Loucy (cell line): Measurements from ENCODE around the gene DRP2.
A peak's percentile ranks its signal among the peaks of the same experiment; 100 is the strongest.

ENCODE experiments used
- H2AFZ ChIP-seq: fragments of 200-600 bp; sonication (generic); 2 replicates; pipeline ENCODE4 v1.6.0; 2016; ENCODE audit warnings: antibody characterized with exemption, mild to moderate bottlenecking, low read length, moderate library complexity
- H3F3A ChIP-seq: fragments of 200-600 bp; 2 replicates; pipeline ENCODE4 v1.6.0; 2016; ENCODE audit warnings: antibody characterized with exemption, low read depth, mild to moderate bottlenecking
- H3K27me3 ChIP-seq: fragments of 200-600 bp; sonication (generic); 2 replicates; pipeline ENCODE4 v1.6.1; 2014; ENCODE audit warnings: low read length, mild to moderate bottlenecking; ENCODE audit not compliant: insufficient read depth, poor library complexity, severe bottlenecking
- H3K36me3 ChIP-seq: fragments of 200-600 bp; sonication (generic); 2 replicates; pipeline ENCODE4 v1.6.1; 2016; ENCODE audit warnings: low read length; ENCODE audit not compliant: insufficient read depth
- H3K4me1 ChIP-seq: fragments of 200-600 bp; sonication (generic); 2 replicates; pipeline ENCODE4 v1.5.1; 2014; ENCODE audit warnings: low read length, mild to moderate bottlenecking; ENCODE audit not compliant: insufficient read depth, poor library complexity, severe bottlenecking
- H3K4me2 ChIP-seq: fragments of 200-600 bp; sonication (generic); 2 replicates; pipeline ENCODE4 v1.6.0; 2014; ENCODE audit warnings: antibody characterized with exemption, low read length, low read depth, mild to moderate bottlenecking; ENCODE audit not compliant: poor library complexity, severe bottlenecking
- H3K4me3 ChIP-seq: fragments of 200-600 bp; sonication (generic); 2 replicates; pipeline ENCODE4 v1.5.1; 2014; ENCODE audit warnings: low read length, mild to moderate bottlenecking, mixed read lengths; ENCODE audit not compliant: poor library complexity, severe bottlenecking
- H3K79me2 ChIP-seq: fragments of 200-600 bp; sonication (generic); 2 replicates; pipeline ENCODE4 v1.6.1; 2014; ENCODE audit warnings: low read length; ENCODE audit not compliant: insufficient read depth
- H3K9ac ChIP-seq: fragments of 200-600 bp; sonication (generic); 2 replicates; pipeline ENCODE4 v1.6.0; 2014; ENCODE audit warnings: mild to moderate bottlenecking, low read depth, low read length, moderate library complexity; ENCODE audit not compliant: poor library complexity, severe bottlenecking
- H3K9me2 ChIP-seq: fragments of 200-600 bp; sonication (generic); replicated peaks from 2 replicates; pipeline ENCODE4 v1.6.1; 2016; ENCODE audit warnings: low read depth, low read length, mixed read lengths
- H3K9me3 ChIP-seq: fragments of 200-600 bp; sonication (generic); 2 replicates; pipeline ENCODE4 v1.6.1; 2014; ENCODE audit warnings: mild to moderate bottlenecking, antibody characterized with exemption, low read length, low read depth; ENCODE audit not compliant: insufficient read depth
- H4K20me1 ChIP-seq: fragments of 200-600 bp; sonication (generic); 2 replicates; pipeline ENCODE4 v1.6.0; 2014; ENCODE audit warnings: antibody characterized with exemption, low read length, mild to moderate bottlenecking; ENCODE audit not compliant: insufficient read depth, poor library complexity, severe bottlenecking
- EZH2phosphoT487 ChIP-seq: fragments of 200-600 bp; IDR thresholded peaks from 2 replicates; pipeline ENCODE4 v1.6.1; 2018; ENCODE audit warnings: antibody characterized with exemption, mild to moderate bottlenecking, moderate library complexity, borderline replicate concordance
- TF ChIP-seq, protein P1 (sequence below): fragments of 200-600 bp; sonication (generic); conservative IDR thresholded peaks from 2 replicates; pipeline ENCODE4 v1.5.1; 2014; ENCODE audit warnings: mild to moderate bottlenecking, antibody characterized with exemption, low read length

Gene DRP2

DNA sequence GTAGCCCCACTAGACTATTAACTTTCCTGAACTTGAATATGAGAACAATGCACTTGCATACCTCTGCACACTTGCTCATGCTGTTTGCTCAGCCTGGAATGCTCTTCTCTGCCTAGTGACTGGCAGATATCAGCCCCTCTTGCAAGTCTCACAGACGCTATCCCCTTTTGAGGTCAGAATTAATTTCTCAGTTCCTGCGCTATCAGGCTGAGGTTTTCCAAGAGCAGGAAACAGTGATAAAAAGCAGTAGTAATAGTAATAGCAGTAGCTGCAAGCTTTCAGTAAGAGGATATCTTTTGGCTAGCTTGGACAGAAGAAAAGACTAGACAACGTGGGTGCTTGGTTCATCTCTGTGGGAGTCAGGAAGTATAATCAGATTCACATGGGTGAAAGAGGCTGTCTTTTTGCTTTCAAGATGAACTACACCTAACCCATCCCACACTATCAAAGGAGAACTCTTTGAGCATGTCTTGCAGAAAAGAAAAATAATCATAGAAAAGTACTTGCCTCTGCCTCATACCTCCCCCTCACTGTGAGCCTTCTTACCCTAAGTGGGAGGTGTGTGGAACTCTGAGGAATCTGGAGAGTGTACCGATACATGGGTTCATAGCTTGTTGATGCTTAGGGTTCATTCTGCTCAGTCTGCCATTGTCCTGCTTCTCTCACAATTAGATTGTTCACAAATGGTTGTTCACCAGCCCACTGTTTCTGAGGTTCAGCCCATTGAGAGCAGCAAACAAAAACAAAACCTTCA is 11.3 kb upstream of the DRP2 start:
- Histone ChIP-seq H3K9me2 (no peaks in the 10 kb centered on the region), H3F3A (no peaks in the 10 kb centered on the region), H3K9ac (no peak overlapping the region), H3K4me1 (peaks cover 12% of the 10 kb centered on the region), H3K9me3 (no peaks in the 10 kb centered on the region), H4K20me1 (no peaks in the 10 kb centered on the region), H3K36me3 (no peaks in the 10 kb centered on the region), H3K79me2 (no peaks in the 10 kb centered on the region), H3K4me2 (peak overlapping the region; percentile 54), H2AFZ (peak overlapping the region; percentile 12; the same call in 1 of the 2 replicates), H3K4me3 (peak overlapping the region; percentile 25), H3K27me3 (no peaks in the 10 kb centered on the region)
- TF ChIP-seq, protein P1, sequence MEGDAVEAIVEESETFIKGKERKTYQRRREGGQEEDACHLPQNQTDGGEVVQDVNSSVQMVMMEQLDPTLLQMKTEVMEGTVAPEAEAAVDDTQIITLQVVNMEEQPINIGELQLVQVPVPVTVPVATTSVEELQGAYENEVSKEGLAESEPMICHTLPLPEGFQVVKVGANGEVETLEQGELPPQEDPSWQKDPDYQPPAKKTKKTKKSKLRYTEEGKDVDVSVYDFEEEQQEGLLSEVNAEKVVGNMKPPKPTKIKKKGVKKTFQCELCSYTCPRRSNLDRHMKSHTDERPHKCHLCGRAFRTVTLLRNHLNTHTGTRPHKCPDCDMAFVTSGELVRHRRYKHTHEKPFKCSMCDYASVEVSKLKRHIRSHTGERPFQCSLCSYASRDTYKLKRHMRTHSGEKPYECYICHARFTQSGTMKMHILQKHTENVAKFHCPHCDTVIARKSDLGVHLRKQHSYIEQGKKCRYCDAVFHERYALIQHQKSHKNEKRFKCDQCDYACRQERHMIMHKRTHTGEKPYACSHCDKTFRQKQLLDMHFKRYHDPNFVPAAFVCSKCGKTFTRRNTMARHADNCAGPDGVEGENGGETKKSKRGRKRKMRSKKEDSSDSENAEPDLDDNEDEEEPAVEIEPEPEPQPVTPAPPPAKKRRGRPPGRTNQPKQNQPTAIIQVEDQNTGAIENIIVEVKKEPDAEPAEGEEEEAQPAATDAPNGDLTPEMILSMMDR = no peak
- TF ChIP-seq EZH2phosphoT487 = no peak

DNA sequence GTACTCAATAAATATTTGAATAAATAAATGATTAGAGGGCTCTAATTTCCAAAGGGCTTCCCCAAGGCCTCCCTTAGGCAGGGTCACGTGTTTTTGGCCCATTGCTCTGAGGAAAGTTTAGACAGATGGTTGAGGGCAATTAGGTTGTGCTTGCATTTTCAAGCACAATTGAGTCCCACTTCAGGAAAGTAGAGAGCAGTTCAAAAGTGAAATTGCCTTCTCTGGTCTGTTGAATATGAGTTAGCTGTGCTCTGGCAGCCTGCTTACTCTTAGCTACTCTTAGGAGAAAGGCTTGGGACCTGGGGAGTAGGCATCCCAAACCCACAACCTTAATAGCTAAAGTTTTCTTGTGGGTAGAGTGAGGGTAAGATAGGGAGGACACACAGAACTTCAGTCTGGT is 9.0 kb upstream of the DRP2 start:
- TF ChIP-seq, protein P1 = no peak
- no peak for TF ChIP-seq EZH2phosphoT487

DNA sequence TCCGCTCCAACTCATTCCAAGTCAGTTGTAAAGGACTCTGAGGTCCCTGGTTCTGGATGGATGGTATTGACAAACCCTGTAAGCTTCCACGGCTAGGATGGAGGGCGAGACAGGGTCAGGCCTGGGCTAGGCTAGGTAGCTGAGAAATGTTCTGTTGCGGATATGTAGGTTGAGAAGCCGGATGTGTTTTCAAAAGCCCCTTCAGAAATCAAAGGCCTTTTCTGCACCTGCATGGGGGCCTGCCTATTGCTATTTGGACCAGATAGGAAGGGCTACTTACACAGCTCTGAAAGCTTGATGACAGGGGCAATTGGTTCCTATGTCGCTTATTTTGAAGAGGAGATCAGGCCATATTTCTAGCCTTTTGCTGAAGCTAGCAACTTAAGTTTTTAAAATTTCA is 1.9 kb upstream of the DRP2 start:
- H3K79me2 ChIP-seq = no peaks in the 10 kb centered on the region
- no peak overlapping the region for H2AFZ ChIP-seq
- no peak overlapping the region for H3K9ac ChIP-seq
- no peaks in the 10 kb centered on the region for H3K36me3 ChIP-seq
- H3F3A ChIP-seq = no peaks in the 10 kb centered on the region
- no peaks in the 10 kb centered on the region for H3K9me2 ChIP-seq
- no peaks in the 10 kb centered on the region for H3K4me1 ChIP-seq
- no peaks in the 10 kb centered on the region for H3K27me3 ChIP-seq
- no peaks in the 10 kb centered on the region for H4K20me1 ChIP-seq
- H3K4me2 ChIP-seq = no peak overlapping the region
- no peaks in the 10 kb centered on the region for H3K9me3 ChIP-seq
- TF ChIP-seq, protein P1 = no peak
- no peak for TF ChIP-seq EZH2phosphoT487
- no peak overlapping the region for H3K4me3 ChIP-seq

More for the DNA sequence above, 9.0 kb upstream of the DRP2 start:
- H3K27me3 ChIP-seq = no peaks in the 10 kb centered on the region
- no peaks in the 10 kb centered on the region for H4K20me1 ChIP-seq
- no peak overlapping the region for H3K4me2 ChIP-seq
- no peaks in the 10 kb centered on the region for H3K79me2 ChIP-seq
- H3K9ac ChIP-seq = no peak overlapping the region
- H3K9me2 ChIP-seq = no peaks in the 10 kb centered on the region
- no peaks in the 10 kb centered on the region for H3K36me3 ChIP-seq
- peaks cover 12% of the 10 kb centered on the region for H3K4me1 ChIP-seq
- no peak overlapping the region for H2AFZ ChIP-seq
- H3K4me3 ChIP-seq = no peak overlapping the region
- no peaks in the 10 kb centered on the region for H3K9me3 ChIP-seq
- no peaks in the 10 kb centered on the region for H3F3A ChIP-seq
